Posterior vena cava (tissue), 2 donors: ENCODE data around the gene GGPS1. TPM values are rescaled to one million over a fixed set of nuclear protein-coding genes. Genes with fewer than 3 reads are reported as not detected.
"Not testable (repeated sequence)": the region's sequence is repeated elsewhere in the genome, so short reads cannot be mapped to it uniquely, and the experiment has no call there.

Source experiments
- DNase-seq: peaks from one replicate; pipeline ENCODE4 v3.0.0-alpha.2; 2020; ENCODE audit warnings: low spot score
- intact Hi-C, 2 donors: fragments of 100-400 bp; cut with DNase I; formaldehyde crosslinking; loops; one replicate each; pipeline versions ENCODE4 v1.14.1 to v1.14.2; 2022 to 2023
- total RNA-seq, 2 donors: library from RNA; stranded (reverse); fragmentation: NEBNext Ultra II Directional; extraction: Animal tissue kit (Norgen Biotek cat#: 25700); gene quantifications; one replicate each; pipeline ENCODE4 v1.2.1, GENCODE V29; 2021
- donor health status: DM: yes; HTN: yes; CAD: no.
- donor health status: DM: yes; HTN: yes; CAD: no.

The GGPS1 gene
- total RNA-seq, 2 donors from 2014 or later: 30.8 to 36.9 TPM

DNA sequence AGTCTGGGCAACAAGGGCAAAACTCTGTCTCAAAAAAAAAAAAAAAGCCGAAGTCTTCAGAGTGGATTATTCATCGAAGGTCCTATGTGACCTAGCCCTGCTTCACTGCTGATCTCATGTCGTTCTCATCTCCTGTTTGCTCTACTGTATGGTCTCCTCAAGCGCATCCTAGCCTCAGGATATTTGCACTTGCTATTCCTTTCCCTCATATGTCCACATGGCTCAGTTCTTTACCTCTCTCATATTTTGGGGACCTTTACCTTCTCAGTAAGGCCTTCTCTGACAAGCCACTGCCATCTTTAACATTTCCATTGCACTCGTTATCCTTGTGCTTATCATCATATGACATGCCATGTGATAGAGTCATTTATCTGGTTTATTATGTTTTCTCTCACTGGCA lies 41.4 kb downstream of the GGPS1 start:
- DNase-seq: no peak
- intact Hi-C loops: no loop called here

DNA sequence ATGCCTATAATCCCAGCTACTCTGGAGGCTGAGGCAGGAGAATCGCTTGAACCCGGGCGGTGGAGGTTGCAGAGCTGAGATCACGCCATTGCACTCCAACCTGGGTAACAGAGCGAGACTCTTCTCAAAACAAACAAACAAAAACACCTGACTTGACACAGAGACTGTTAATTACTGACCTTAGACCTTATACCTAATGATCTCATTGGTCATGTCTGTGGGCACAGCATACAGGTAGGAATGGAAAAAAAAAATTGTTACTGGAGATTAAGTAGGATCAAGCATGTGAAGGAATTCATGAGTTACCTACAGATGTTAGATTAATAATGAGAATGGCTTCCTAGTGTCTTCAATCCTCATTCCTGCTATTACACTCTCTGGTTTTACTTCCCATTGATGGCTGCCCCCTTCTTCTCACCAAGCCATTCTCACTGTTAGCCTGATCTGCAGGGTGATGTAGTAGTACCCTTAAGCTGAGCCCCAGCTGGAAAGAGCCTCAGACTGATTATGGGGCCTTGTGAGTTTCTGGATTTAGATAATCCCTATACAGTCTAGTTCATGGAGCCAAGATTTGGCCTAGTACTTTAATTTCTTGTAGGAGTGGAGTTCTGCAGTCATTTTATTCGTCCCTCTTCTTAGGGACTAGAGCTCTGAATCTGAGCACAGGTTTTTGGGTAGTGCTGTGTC lies 47.7 kb downstream of the GGPS1 start:
- intact Hi-C loops: no loop called here
- no peak for DNase-seq

- DNase-seq, intact Hi-C loops: not testable (repeated sequence)
These were observed 49.9 kb downstream of the GGPS1 start for GRCh38 chr1:235378134-235378735.

DNA sequence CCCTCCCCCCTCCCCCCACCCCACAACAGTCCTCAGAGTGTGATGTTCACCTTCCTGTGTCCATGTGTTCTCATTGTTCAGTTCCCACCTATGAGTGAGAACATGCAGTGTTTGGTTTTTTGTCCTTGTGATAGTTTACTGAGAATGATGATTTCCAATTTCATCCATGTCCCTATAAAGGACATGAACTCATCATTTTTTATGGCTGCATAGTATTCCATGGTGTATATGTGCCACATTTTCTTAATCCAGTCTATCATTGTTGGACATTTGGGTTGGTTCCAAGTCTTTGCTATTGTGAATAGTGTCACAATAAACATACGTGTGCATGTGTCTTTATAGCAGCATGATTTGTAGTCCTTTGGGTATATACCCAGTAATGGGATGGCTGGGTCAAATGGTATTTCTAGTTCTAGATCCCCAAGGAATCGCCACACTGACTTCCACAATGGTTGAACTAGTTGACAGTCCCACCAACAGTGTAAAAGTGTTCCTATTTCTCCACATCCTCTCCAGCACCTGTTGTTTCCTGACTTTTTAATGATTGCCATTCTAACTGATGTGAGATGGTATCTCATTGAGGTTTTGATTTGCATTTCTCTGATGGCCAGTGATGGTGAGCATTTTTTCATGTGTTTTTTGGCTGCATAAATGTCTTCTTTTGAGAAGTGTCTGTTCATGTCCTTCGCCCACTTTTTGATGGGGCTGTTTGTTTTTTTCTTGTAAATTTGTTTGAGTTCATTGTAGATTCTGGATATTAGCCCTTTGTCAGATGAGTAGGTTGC lies 53.8 kb downstream of the GGPS1 start:
- DNase-seq, intact Hi-C loops: not testable (repeated sequence)

DNA sequence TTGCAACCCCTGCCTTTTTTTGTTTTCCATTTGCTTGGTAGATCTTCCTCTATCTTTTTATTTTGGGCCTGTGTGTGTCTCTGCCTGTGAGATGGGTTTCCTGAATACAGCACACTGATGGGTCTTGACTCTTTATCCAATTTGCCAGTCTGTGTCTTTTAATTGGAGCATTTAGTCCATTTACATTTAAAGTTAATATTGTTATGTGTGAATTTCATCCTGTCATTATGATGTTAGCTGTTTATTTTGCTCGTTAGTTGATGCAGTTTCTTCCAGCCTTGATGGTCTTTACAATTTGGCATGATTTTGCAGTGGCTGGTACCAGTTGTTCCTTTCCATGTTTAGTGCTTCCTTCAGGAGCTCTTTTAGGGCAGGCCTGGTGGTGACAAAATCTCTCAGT lies 57.3 kb downstream of the GGPS1 start:
- intact Hi-C loops, DNase-seq: not testable (repeated sequence)

DNA sequence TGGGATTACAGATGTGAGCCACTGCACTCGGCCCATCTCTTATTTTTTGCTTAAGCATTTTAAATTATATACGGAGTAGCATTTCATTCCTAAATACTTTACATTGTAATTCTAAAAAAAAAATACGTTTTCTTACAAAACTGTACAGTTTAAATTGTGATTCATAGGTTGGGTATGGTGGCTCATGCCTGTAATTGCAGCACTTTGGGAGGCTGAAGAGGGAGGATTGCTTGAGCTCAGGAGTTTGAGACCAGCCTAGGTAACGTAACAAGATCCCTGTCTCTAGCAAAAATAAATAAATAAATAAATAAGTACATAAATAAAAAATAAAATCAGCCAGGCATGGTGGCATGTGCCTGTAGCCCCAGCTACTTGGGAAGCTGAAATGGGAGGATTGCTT lies 63.5 kb downstream of the GGPS1 start:
- no peak for DNase-seq
- intact Hi-C loops: no loop called here

Other genes starting within 250 kb of the GGPS1 start
- 10 to 100 TPM; 75.4 to 86.2 TPM for gene TOMM20, start 199.7 kb upstream of the GGPS1 start, total RNA-seq
- 10 to 100 TPM; 57.7 to 61.1 TPM for gene RBM34, start 167.3 kb upstream of the GGPS1 start, total RNA-seq
- gene ARID4B, start 391 bp upstream of the GGPS1 start, total RNA-seq: 10 to 100 TPM; 28.5 to 33.2 TPM
- gene TBCE, start 38.9 kb downstream of the GGPS1 start, total RNA-seq: 10 to 100 TPM; 22.2 to 25.2 TPM
- 10 to 100 TPM; 31.9 to 32.4 TPM for gene B3GALNT2, start 175.9 kb downstream of the GGPS1 start, total RNA-seq